Right cardiac atrium (tissue), 5 donors: ENCODE data around the gene OGDH. TPM values are rescaled to one million over a fixed set of nuclear protein-coding genes. Genes with fewer than 3 reads are reported as not detected.
A peak's percentile ranks its signal among the peaks of the same experiment; 100 is the strongest.

ENCODE experiments used
- ATAC-seq, 2 donors: fragments of 200-7000 bp; cut with Tn5 transposase; one replicate each; pipeline versions ENCODE4 v1.8.0 to v1.9.1; 2020; ENCODE audit warnings: moderate library complexity in 2 of 2, mild to moderate bottlenecking in 1 of 2
- DNase-seq, 3 donors: peaks; one replicate each; pipeline ENCODE4 v3.0.0-alpha.2; 2020
- H3K27ac ChIP-seq: one replicate; pipeline ENCODE4 v1.5.1; 2013; ENCODE audit warnings: mild to moderate bottlenecking, low read length, control low read depth, moderate library complexity
- H3K27me3 ChIP-seq: one replicate; pipeline ENCODE4 v1.6.1; 2013; ENCODE audit not compliant: control insufficient read depth, insufficient read depth
- H3K4me1 ChIP-seq: one replicate; pipeline ENCODE4 v1.6.1; 2013; ENCODE audit warnings: low read length; ENCODE audit not compliant: control insufficient read depth, insufficient read depth
- H3K4me3 ChIP-seq: one replicate; pipeline ENCODE4 v1.5.1; 2013; ENCODE audit warnings: low read length, control low read depth
- H3K9me3 ChIP-seq: one replicate; pipeline ENCODE4 v1.6.1; 2013; ENCODE audit warnings: low read length; ENCODE audit not compliant: control insufficient read depth
- WGBS: extraction: QIAGEN DNeasy Blood & Tissue Kit; methylation state at CpG from one replicate; pipeline ENCODE4 v1.1.7; 2013; 5-methylcytosine and 5-hydroxymethylcytosine counted together
- intact Hi-C, 4 donors: fragments of 100-400 bp; cut with DNase I; formaldehyde crosslinking; loops; one replicate each; pipeline versions ENCODE4 v1.11.0 to v1.14.0; 2022 to 2023
- polyA plus RNA-seq: library from polyadenylated mRNA; stranded (reverse); fragments of 200-250 nt; gene quantifications from one replicate; pipeline ENCODE4 v1.2.3, GENCODE V29; 2013
- total RNA-seq, 4 donors: library from RNA; stranded (reverse); fragmentation: NEBNext Ultra II Directional; extraction: Animal tissue kit (Norgen Biotek cat#: 25700); gene quantifications; one replicate each; pipeline ENCODE4 v1.2.1, GENCODE V29; 2021
- donor health status: healthy with polysubstance abuse.
- donor health status: DM: no; HTN: yes; CAD: no.
- donor health status: DM: no; HTN: no; CAD: no.
- donor health status: DM: no; HTN: yes; CAD: no; lungs with severe emphysema.
- donor health status: DM: yes; HTN: yes; CAD: no.

The OGDH gene
- total and polyA plus RNA-seq, 5 donors = 168 to 406 (median 371) TPM

DNA sequence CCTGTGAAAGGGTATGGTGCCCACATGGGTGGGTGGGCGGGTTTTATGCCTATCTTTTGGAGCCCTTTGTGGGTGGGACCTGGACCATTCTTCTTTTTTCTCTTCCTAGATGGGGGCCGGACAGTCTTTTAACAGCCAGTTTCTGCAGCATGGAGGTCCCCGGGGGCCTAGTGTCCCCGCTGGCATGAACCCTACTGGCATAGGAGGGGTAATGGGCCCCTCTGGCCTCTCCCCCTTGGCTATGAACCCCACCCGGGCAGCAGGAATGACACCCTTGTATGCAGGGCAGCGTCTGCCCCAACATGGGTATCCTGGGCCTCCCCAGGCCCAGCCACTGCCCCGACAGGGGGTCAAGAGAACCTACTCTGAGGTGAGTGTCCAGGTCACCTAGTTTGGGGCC lies 151.3 kb downstream of the OGDH start:
- ATAC-seq (no peak), DNase-seq (peak in 2 of 3 donors; percentile 57 to 63)
- no peaks in the 10 kb centered on the region for H3K9me3 ChIP-seq
- H3K4me3 ChIP-seq = no peak overlapping the region
- H3K4me1 ChIP-seq = peaks cover 23% of the 10 kb centered on the region
- 67% methylated on average over 7 of the region's 7 CpGs for WGBS
- no peak overlapping the region for H3K27ac ChIP-seq
- intact Hi-C loops = loop anchor here in 1 of 4 donors (10.0 kb wide), 1 partner anchor 173 kb away; the partner anchor contains the start of gene TMED4
- H3K27me3 ChIP-seq = no peaks in the 10 kb centered on the region

Other genes starting within 250 kb of the OGDH start
- 100 to 1,000 TPM in 3 of 4 donors, 10 to 100 TPM in 1; 92.4 to 108 (median 104) TPM for gene NUDCD3, start 116.0 kb upstream of the OGDH start, total RNA-seq
- gene NUDCD3, start 116.0 kb upstream of the OGDH start, polyA plus RNA-seq = 29.0 TPM
- under 1 TPM in 2 of 4 donors, not detected in 2; 0.06 to 0.08 TPM for gene NPC1L1, start 65.3 kb upstream of the OGDH start, total RNA-seq
- gene NPC1L1, start 65.3 kb upstream of the OGDH start, polyA plus RNA-seq = 0.05 TPM
- gene DDX56, start 32.7 kb upstream of the OGDH start, total RNA-seq = 10 to 100 TPM; 23.4 to 35.5 (median 28.2) TPM
- gene DDX56, start 32.7 kb upstream of the OGDH start, polyA plus RNA-seq = 24.1 TPM
- 10 to 100 TPM; 63.2 to 75.2 (median 66.6) TPM for gene TMED4, start 24.4 kb upstream of the OGDH start, total RNA-seq
- 63.9 TPM for gene TMED4, start 24.4 kb upstream of the OGDH start, polyA plus RNA-seq
- 10 to 100 TPM; 47.4 to 61.6 (median 51.2) TPM for gene ZMIZ2, start 142.2 kb downstream of the OGDH start, total RNA-seq
- gene ZMIZ2, start 142.2 kb downstream of the OGDH start, polyA plus RNA-seq = 36.3 TPM
- 100 to 1,000 TPM; 411 to 510 (median 490) TPM for gene PPIA, start 190.1 kb downstream of the OGDH start, total RNA-seq
- gene PPIA, start 190.1 kb downstream of the OGDH start, polyA plus RNA-seq = 1,145 TPM
- 100 to 1,000 TPM; 195 to 233 (median 224) TPM for gene H2AZ2, start 241.5 kb downstream of the OGDH start, total RNA-seq
- gene H2AZ2, start 241.5 kb downstream of the OGDH start, polyA plus RNA-seq = 163 TPM